ENCODE data around the gene KCTD2. TPM values are rescaled to one million over a fixed set of nuclear protein-coding genes. Genes with fewer than 3 reads are reported as not detected.
A peak's percentile ranks its signal among the peaks of the same experiment; 100 is the strongest.

Gene KCTD2
- polyA plus RNA-seq, 1 experiment: 36.0 TPM

DNA sequence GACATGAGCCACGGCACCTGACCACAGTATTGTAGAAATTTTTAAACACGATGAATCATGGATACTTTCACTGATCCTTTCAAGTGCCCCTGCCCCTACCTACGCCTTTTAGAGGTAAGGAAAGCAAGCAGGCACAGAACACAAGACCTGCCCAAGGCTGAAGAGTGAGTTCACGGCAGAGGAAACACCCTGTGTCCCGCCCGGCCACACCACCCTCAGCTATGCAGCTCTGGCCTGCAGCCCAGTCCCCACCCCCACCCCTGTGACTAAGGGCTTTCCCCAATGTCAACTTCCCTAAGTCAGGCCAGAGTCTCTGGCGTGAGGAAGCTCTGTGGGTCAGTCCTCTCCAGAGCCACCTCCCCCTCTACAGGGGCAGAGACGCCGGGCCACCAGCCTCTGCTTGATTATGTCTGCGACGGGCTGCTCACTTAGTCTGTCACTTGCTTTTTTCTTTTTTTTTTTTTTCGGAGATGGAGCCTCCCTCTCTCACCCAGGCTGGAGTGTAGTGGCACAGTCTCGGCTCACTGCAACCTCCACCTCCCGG lies 49.1 kb downstream of the KCTD2 start:
- Histone ChIP-seq H3K27me3 (ENCODE audit: control insufficient read depth, insufficient read depth, low read length) (no peaks in the 10 kb centered on the region), H3K27ac (ENCODE audit: low read depth, low read length) (peak overlapping the region; percentile 21), H3K4me3 (ENCODE audit: low read depth, low read length) (no peak overlapping the region), H3K9me3 (ENCODE audit: control insufficient read depth, insufficient read depth, low read length) (peaks cover 3% of the 10 kb centered on the region; the same call in 1 of the 2 replicates)
- ChIA-PET CTCF (interaction anchor here (0.6 to 3.2 kb wide), 3 partner anchors 10 to 39 kb away, joined by 4 to 13 read pairs (median 10); no protein-coding TSS in a partner anchor), POLR2A (interaction anchor here (0.6 to 1.2 kb wide), 4 partner anchors 9 to 47 kb away, joined by 3 to 5 read pairs (median 4); partner anchors contain the start of genes ARMC7 and SLC16A5)
- TF ChIP-seq, protein P1, sequence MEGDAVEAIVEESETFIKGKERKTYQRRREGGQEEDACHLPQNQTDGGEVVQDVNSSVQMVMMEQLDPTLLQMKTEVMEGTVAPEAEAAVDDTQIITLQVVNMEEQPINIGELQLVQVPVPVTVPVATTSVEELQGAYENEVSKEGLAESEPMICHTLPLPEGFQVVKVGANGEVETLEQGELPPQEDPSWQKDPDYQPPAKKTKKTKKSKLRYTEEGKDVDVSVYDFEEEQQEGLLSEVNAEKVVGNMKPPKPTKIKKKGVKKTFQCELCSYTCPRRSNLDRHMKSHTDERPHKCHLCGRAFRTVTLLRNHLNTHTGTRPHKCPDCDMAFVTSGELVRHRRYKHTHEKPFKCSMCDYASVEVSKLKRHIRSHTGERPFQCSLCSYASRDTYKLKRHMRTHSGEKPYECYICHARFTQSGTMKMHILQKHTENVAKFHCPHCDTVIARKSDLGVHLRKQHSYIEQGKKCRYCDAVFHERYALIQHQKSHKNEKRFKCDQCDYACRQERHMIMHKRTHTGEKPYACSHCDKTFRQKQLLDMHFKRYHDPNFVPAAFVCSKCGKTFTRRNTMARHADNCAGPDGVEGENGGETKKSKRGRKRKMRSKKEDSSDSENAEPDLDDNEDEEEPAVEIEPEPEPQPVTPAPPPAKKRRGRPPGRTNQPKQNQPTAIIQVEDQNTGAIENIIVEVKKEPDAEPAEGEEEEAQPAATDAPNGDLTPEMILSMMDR (IDR thresholded peaks at IDR 0.05; ENCODE audit: low read depth, low read length): no peak
- DNase-seq (ENCODE audit: low read depth, low spot score): no peak

DNA sequence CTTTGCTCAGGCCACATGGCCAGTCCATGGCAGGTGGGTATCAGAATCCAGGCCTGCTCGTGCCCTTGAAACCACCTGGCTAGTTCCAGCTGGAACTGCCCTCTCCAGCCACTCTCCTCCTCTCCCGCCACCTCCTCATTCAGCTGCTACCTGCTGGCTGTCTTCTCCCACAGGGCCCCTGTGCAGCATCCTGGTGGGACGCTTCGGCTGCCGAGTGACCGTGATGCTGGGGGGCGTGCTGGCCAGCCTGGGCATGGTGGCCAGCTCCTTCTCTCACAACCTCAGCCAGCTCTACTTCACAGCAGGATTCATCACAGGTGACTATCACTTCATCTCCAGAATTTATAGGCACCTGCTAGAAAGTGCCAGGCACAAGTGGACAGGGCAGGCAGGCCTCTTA lies 50.8 kb downstream of the KCTD2 start:
- TF ChIP-seq, protein P1 (IDR thresholded peaks at IDR 0.05; ENCODE audit: low read depth, low read length): no peak
- H3K4me3 ChIP-seq (ENCODE audit: low read depth, low read length): no peak overlapping the region
- peaks cover 3% of the 10 kb centered on the region; the same call in 1 of the 2 replicates for H3K9me3 ChIP-seq (ENCODE audit: control insufficient read depth, insufficient read depth, low read length)
- H3K27me3 ChIP-seq (ENCODE audit: control insufficient read depth, insufficient read depth, low read length): no peaks in the 10 kb centered on the region
- POLR2A ChIA-PET: no interaction called here
- CTCF ChIA-PET: interaction anchor here (3.2 kb wide), 1 partner anchor 16 kb away, joined by 13 read pairs; no protein-coding TSS in a partner anchor
- DNase-seq (ENCODE audit: low read depth, low spot score): no peak
- no peak overlapping the region for H3K27ac ChIP-seq (ENCODE audit: low read depth, low read length)

GRCh38 chr17:75098861-75099260 lies 51.8 kb downstream of the KCTD2 start:
- TF ChIP-seq, protein P1 (IDR thresholded peaks at IDR 0.05; ENCODE audit: low read depth, low read length): no peak
- H3K4me3 ChIP-seq (ENCODE audit: low read depth, low read length): no peak overlapping the region
- H3K27ac ChIP-seq (ENCODE audit: low read depth, low read length): no peak overlapping the region
- H3K9me3 ChIP-seq (ENCODE audit: control insufficient read depth, insufficient read depth, low read length): no peaks in the 10 kb centered on the region; the same call in 1 of the 2 replicates
- no peak for DNase-seq (ENCODE audit: low read depth, low spot score)
- no peaks in the 10 kb centered on the region for H3K27me3 ChIP-seq (ENCODE audit: control insufficient read depth, insufficient read depth, low read length)
- ChIA-PET POLR2A (interaction anchor here (1.0 kb wide), 1 partner anchor 13 kb away, joined by 4 read pairs; no protein-coding TSS in a partner anchor), CTCF (interaction anchor here (1.0 kb wide), 1 partner anchor 15 kb away, joined by 6 read pairs; no protein-coding TSS in a partner anchor)

DNA sequence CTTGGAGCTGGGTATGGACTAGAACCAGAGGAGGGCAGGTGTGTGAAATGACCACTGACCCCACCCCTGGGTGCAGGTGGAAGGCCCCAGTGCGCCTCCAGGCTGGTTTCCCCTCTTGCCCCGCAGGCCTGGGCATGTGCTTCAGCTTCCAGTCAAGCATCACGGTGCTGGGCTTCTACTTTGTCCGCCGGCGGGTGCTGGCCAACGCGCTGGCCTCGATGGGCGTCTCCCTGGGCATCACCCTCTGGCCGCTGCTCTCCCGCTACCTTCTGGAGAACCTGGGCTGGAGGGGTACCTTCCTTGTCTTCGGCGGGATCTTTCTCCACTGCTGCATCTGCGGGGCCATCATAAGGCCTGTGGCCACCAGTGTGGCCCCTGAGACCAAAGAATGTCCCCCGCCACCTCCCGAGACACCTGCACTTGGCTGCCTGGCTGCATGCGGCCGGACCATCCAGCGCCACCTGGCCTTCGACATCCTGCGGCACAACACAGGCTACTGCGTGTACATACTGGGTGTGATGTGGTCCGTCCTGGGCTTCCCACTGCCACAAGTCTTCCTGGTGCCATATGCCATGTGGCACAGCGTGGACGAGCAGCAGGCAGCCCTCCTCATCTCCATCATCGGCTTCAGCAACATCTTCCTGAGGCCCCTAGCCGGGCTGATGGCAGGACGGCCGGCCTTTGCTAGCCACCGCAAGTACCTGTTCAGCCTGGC lies 53.0 kb downstream of the KCTD2 start:
- Histone ChIP-seq H3K4me3 (ENCODE audit: low read depth, low read length) (no peak overlapping the region), H3K27ac (ENCODE audit: low read depth, low read length) (no peak overlapping the region), H3K9me3 (ENCODE audit: control insufficient read depth, insufficient read depth, low read length) (no peaks in the 10 kb centered on the region), H3K27me3 (ENCODE audit: control insufficient read depth, insufficient read depth, low read length) (no peaks in the 10 kb centered on the region)
- POLR2A ChIA-PET: no interaction called here
- DNase-seq (ENCODE audit: low read depth, low spot score): no peak
- TF ChIP-seq, protein P1 (IDR thresholded peaks at IDR 0.05; ENCODE audit: low read depth, low read length): no peak
- CTCF ChIA-PET: no interaction called here

DNA sequence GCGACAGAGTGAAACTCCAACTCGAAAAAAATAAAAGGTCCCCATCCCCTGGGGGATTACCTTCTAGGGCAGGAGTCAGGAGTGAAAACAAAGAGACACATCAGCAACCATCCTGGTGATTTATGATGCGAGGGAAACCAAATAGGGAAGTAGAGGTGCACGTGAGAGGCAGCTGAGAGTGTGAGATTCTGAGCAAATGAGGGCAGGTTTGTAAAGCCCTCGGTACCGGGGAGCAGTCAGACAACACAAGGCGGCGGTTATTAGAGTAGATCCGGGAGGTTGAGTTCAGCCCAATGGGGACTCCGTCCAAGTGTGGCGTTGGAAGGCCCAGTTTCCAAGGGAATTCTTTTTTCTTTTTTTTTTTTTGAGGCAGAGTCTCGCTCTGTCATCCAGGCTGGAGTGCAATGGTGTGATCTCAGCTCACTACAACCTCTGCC lies 55.4 kb downstream of the KCTD2 start:
- ChIA-PET CTCF (interaction anchor here (1.2 to 1.7 kb wide), 2 partner anchors 12 to 43 kb away, joined by 5 to 13 read pairs; no protein-coding TSS in a partner anchor), POLR2A (no interaction called here)

More for the DNA sequence above, 55.4 kb downstream of the KCTD2 start:
- no peaks in the 10 kb centered on the region for H3K27me3 ChIP-seq (ENCODE audit: control insufficient read depth, insufficient read depth, low read length)
- no peak for DNase-seq (ENCODE audit: low read depth, low spot score)
- no peaks in the 10 kb centered on the region for H3K9me3 ChIP-seq (ENCODE audit: control insufficient read depth, insufficient read depth, low read length)
- TF ChIP-seq, protein P1 (IDR thresholded peaks at IDR 0.05; ENCODE audit: low read depth, low read length): no peak
- H3K4me3 ChIP-seq (ENCODE audit: low read depth, low read length): no peak overlapping the region
- H3K27ac ChIP-seq (ENCODE audit: low read depth, low read length): no peak overlapping the region
